ENCODE measurements around the gene GPA33.

Gene GPA33

GRCh38 chr1:167065471-167065870, 24.7 kb downstream of the GPA33 start:
- no peak for TF ChIP-seq CTCF (IDR thresholded peaks at IDR 0.05; ENCODE audit: low read depth, low read length, missing control alignments)
- no peak overlapping the region for H3K4me3 ChIP-seq (replicated peaks; ENCODE audit: low read depth, low read length)
- no peak for DNase-seq (ENCODE audit: extremely low read depth, low read depth)

GRCh38 chr1:167064621-167065020, 25.6 kb downstream of the GPA33 start:
- no peak overlapping the region for H3K4me3 ChIP-seq (replicated peaks; ENCODE audit: low read depth, low read length)
- no peak for DNase-seq (ENCODE audit: extremely low read depth, low read depth)
- TF ChIP-seq CTCF (IDR thresholded peaks at IDR 0.05; ENCODE audit: low read depth, low read length, missing control alignments): no peak

GRCh38 chr1:167061073-167061464, 29.1 kb downstream of the GPA33 start:
- no peak overlapping the region for H3K4me3 ChIP-seq (replicated peaks; ENCODE audit: low read depth, low read length)
- no peak for TF ChIP-seq CTCF (IDR thresholded peaks at IDR 0.05; ENCODE audit: low read depth, low read length, missing control alignments)
- DNase-seq (ENCODE audit: extremely low read depth, low read depth): no peak

- no peak for DNase-seq (ENCODE audit: extremely low read depth, low read depth)
- TF ChIP-seq CTCF (IDR thresholded peaks at IDR 0.05; ENCODE audit: low read depth, low read length, missing control alignments): peak; percentile 5
- H3K4me3 ChIP-seq (replicated peaks; ENCODE audit: low read depth, low read length): no peak overlapping the region
These were observed 29.8 kb downstream of the GPA33 start for GRCh38 chr1:167060141-167061072.

- no peak for DNase-seq (ENCODE audit: extremely low read depth, low read depth)
- TF ChIP-seq CTCF (IDR thresholded peaks at IDR 0.05; ENCODE audit: low read depth, low read length, missing control alignments): no peak
- H3K4me3 ChIP-seq (replicated peaks; ENCODE audit: low read depth, low read length): no peak overlapping the region
These were observed 30.4 kb downstream of the GPA33 start for GRCh38 chr1:167059809-167060107.

GRCh38 chr1:167059045-167059808, 30.9 kb downstream of the GPA33 start:
- no peak overlapping the region for H3K4me3 ChIP-seq (replicated peaks; ENCODE audit: low read depth, low read length)
- DNase-seq (ENCODE audit: extremely low read depth, low read depth): peak; percentile 39
- peak; percentile 95 for TF ChIP-seq CTCF (IDR thresholded peaks at IDR 0.05; ENCODE audit: low read depth, low read length, missing control alignments)
